ENCODE measurements around the gene RPL10. TPM values are rescaled to one million over a fixed set of nuclear protein-coding genes. Genes with fewer than 3 reads are reported as not detected.

The RPL10 gene
- total and polyA plus RNA-seq, 9 of the 15 experiments (the other 6 are each of a cell fraction or from before 2014, with no cell fraction given): 3,774 to 7,600 (median 5,014) TPM

DNA sequence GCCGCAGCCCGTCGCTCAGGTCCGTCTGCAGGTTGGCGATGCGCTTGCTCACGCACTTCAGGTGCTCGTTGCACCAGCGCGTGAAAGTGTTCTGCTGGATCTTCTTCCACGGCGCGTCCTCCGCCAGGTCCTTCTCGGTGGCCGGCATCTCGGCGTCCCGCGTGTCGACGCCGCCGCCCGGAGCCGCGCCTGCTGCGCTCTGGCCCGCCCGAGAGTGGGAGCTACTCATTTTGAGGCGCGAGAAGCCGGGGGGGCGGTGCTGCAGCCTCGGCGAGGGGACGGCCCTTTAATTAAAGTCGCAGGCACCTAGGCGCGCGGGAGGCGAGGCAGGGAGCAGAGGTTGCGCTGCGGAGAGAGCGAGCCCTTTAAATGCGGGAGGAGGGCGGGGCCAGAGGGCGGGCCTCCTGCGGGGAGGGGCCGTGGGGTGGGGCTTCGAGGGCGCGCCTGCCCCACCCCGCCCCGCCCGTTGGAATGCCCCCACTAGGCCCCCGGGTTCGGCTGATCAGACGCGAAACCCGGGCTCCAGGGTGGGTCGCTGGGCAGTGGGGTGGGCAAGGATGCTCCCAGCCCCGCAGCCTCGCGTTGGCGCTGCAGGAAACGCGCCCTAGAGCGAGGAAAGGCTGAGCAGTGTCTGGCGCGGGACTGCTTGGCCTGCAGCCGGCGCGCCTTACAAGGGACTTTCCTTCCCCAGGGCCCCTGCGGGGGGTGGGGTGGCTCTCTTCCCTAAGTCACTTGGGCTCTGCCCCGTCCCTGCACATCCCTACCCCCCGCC is 27.0 kb upstream of the RPL10 start (continued):
- TF ChIP-seq HDAC6 (IDR thresholded peaks at IDR 0.05; ENCODE audit: low read depth, low read length) (no peak), TCF7 (IDR thresholded peaks at IDR 0.05; ENCODE audit: borderline replicate concordance) (no peak), KLF10 (CRISPR knock-in tag; IDR thresholded peaks at IDR 0.05) (no peak), FOS (IDR thresholded peaks at IDR 0.05; ENCODE audit: extremely low read depth, insufficient read length) (no peak), CBFA2T3 (IDR thresholded peaks at IDR 0.05) (no peak), ZNF764 (CRISPR knock-in tag; IDR thresholded peaks at IDR 0.05; ENCODE audit: low read depth) (no peak), ZNF717 (CRISPR knock-in tag; IDR thresholded peaks at IDR 0.05) (no peak), TAL1 (IDR thresholded peaks at IDR 0.05) (no peak), KDM2B (CRISPR knock-in tag; IDR thresholded peaks at IDR 0.05) (peak; percentile 93), PTRF (tag; IDR thresholded peaks at IDR 0.05) (no peak)
- TF ChIP-seq, protein P1, sequence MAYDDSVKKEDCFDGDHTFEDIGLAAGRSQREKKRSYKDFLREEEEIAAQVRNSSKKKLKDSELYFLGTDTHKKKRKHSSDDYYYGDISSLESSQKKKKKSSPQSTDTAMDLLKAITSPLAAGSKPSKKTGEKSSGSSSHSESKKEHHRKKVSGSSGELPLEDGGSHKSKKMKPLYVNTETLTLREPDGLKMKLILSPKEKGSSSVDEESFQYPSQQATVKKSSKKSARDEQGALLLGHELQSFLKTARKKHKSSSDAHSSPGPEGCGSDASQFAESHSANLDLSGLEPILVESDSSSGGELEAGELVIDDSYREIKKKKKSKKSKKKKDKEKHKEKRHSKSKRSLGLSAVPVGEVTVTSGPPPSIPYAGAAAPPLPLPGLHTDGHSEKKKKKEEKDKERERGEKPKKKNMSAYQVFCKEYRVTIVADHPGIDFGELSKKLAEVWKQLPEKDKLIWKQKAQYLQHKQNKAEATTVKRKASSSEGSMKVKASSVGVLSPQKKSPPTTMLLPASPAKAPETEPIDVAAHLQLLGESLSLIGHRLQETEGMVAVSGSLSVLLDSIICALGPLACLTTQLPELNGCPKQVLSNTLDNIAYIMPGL (CRISPR knock-in tag; IDR thresholded peaks at IDR 0.05): no peak
- TF ChIP-seq, protein P2, sequence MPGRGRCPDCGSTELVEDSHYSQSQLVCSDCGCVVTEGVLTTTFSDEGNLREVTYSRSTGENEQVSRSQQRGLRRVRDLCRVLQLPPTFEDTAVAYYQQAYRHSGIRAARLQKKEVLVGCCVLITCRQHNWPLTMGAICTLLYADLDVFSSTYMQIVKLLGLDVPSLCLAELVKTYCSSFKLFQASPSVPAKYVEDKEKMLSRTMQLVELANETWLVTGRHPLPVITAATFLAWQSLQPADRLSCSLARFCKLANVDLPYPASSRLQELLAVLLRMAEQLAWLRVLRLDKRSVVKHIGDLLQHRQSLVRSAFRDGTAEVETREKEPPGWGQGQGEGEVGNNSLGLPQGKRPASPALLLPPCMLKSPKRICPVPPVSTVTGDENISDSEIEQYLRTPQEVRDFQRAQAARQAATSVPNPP (IDR thresholded peaks at IDR 0.05; ENCODE audit: borderline replicate concordance, insufficient read depth, insufficient read length): no peak
- TF ChIP-seq, protein P3, sequence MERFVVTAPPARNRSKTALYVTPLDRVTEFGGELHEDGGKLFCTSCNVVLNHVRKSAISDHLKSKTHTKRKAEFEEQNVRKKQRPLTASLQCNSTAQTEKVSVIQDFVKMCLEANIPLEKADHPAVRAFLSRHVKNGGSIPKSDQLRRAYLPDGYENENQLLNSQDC (CRISPR knock-in tag; IDR thresholded peaks at IDR 0.05): peak; percentile 79
- TF ChIP-seq, protein P4, sequence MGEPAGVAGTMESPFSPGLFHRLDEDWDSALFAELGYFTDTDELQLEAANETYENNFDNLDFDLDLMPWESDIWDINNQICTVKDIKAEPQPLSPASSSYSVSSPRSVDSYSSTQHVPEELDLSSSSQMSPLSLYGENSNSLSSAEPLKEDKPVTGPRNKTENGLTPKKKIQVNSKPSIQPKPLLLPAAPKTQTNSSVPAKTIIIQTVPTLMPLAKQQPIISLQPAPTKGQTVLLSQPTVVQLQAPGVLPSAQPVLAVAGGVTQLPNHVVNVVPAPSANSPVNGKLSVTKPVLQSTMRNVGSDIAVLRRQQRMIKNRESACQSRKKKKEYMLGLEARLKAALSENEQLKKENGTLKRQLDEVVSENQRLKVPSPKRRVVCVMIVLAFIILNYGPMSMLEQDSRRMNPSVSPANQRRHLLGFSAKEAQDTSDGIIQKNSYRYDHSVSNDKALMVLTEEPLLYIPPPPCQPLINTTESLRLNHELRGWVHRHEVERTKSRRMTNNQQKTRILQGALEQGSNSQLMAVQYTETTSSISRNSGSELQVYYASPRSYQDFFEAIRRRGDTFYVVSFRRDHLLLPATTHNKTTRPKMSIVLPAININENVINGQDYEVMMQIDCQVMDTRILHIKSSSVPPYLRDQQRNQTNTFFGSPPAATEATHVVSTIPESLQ (CRISPR knock-in tag; IDR thresholded peaks at IDR 0.05): 0 out of 2 replicates have a peak, but pooled peaks have one; percentile 65
- TF ChIP-seq, protein P5, sequence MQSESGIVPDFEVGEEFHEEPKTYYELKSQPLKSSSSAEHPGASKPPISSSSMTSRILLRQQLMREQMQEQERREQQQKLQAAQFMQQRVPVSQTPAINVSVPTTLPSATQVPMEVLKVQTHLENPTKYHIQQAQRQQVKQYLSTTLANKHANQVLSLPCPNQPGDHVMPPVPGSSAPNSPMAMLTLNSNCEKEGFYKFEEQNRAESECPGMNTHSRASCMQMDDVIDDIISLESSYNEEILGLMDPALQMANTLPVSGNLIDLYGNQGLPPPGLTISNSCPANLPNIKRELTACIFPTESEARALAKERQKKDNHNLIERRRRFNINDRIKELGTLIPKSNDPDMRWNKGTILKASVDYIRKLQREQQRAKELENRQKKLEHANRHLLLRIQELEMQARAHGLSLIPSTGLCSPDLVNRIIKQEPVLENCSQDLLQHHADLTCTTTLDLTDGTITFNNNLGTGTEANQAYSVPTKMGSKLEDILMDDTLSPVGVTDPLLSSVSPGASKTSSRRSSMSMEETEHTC (IDR thresholded peaks at IDR 0.05): no peak
- TF ChIP-seq, protein P6, sequence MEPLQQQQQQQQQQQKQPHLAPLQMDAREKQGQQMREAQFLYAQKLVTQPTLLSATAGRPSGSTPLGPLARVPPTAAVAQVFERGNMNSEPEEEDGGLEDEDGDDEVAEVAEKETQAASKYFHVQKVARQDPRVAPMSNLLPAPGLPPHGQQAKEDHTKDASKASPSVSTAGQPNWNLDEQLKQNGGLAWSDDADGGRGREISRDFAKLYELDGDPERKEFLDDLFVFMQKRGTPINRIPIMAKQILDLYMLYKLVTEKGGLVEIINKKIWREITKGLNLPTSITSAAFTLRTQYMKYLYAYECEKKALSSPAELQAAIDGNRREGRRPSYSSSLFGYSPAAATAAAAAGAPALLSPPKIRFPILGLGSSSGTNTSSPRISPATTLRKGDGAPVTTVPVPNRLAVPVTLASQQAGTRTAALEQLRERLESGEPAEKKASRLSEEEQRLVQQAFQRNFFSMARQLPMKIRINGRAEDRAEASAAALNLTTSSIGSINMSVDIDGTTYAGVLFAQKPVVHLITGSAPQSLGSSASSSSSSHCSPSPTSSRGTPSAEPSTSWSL (CRISPR knock-in tag; IDR thresholded peaks at IDR 0.05; ENCODE audit: borderline replicate concordance): no peak
- TF ChIP-seq, protein P7, sequence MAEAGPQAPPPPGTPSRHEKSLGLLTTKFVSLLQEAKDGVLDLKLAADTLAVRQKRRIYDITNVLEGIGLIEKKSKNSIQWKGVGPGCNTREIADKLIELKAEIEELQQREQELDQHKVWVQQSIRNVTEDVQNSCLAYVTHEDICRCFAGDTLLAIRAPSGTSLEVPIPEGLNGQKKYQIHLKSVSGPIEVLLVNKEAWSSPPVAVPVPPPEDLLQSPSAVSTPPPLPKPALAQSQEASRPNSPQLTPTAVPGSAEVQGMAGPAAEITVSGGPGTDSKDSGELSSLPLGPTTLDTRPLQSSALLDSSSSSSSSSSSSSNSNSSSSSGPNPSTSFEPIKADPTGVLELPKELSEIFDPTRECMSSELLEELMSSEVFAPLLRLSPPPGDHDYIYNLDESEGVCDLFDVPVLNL (CRISPR knock-in tag; IDR thresholded peaks at IDR 0.05; ENCODE audit: low read depth): peak; percentile 63; the same call in 1 of the 2 replicates

Data from K562 (cell line).